ENCODE data around the gene FHOD3.

DNA sequence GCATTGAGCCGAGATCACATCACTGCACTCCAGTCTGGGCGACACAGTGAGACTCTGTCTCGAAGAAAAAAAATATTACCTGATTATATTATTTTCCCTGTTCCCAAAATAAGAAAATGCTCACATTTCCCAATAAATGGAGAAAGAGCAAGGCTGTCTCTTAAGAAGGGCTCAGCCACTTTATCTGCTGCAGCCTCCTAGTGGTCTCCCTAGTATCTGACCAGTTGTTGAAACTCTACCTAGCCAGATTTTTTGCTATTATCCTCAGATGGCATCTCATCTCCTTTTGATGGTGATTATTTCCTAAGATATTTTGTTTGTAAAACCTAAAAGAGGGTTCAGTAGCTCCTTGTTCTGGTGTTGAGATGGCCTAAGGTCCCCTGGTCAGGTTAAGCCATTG lies 417.0 kb downstream of the FHOD3 start:
- TF ChIP-seq POLR2A (IDR thresholded peaks at IDR 0.05) (no peak), CTCF (IDR thresholded peaks at IDR 0.05) (no peak)
